ENCODE measurements around the gene FOSL2.

DNA sequence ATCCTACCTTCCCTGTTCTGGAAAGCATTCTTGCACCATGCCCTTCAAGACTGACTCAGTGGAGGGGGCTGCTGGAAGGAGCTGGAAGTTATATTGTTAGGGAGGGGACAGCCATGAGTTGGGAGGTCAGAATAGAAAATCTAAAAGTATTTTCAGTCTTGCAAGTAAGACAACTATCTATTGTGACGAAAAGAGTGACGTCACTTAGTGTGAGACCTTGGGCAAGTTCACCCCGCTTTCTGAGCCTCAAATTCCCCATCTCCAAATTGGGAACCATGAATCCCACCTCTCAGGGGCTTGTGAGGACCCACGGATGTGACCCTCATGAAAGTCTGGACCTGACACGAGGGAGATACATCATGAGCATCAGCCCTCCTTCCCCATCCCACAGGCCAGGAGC lies 46.5 kb downstream of the FOSL2 start:
- TF ChIP-seq POLR2AphosphoS5 (IDR thresholded peaks at IDR 0.05; ENCODE audit: low read depth) (no peak), CTCF (IDR thresholded peaks at IDR 0.05; ENCODE audit: insufficient read depth, low read length) (no peak), GABPA (IDR thresholded peaks at IDR 0.05; ENCODE audit: low read depth) (no peak)

Data from HL-60 (cell line).